ENCODE results near the gene DNTTIP2.
"Not testable (repeated sequence)": the region's sequence is repeated elsewhere in the genome, so short reads cannot be mapped to it uniquely, and the experiment has no call there.

The DNTTIP2 gene

DNA sequence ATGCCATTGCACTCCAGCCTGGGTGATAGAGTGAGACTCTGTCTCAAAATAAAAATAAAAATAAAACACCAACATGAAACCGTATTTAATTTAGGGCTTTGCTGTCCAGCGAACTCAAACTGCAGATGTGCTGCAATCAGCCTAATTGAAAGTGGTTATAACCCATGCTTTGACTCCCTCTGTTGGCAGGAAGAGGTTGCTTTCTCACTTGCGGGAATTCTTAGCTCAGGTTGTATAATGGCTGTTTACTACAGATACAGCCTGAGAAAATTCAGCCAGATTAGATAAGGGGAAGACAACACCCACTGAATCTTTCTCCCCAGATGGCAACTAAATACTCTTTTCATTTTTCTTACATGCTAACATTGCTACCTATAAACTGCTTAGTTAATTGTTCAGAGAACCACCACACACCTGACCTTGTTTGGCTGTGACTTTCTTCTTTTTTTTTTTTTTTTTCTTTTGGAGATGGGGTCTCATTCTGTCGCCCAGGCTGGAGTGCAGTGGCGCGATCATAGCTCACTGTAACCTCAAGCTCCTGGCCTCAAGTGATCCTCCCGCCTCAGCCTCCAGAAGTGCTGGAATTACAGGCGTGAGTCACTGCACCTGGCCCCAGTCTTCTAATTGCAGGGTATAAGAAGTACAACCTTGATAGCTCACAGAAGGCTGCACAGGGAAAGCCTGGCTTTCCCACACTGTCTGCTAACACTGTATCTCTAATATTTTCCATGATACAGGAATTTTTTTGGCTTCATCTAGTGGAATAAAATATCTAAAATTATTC is 34.6 kb downstream of the DNTTIP2 start:
- FAIRE-seq (peak; percentile 76), DNase-seq (ENCODE audit: extremely low spot score, insufficient read length, low read depth) (no peak)

DNA sequence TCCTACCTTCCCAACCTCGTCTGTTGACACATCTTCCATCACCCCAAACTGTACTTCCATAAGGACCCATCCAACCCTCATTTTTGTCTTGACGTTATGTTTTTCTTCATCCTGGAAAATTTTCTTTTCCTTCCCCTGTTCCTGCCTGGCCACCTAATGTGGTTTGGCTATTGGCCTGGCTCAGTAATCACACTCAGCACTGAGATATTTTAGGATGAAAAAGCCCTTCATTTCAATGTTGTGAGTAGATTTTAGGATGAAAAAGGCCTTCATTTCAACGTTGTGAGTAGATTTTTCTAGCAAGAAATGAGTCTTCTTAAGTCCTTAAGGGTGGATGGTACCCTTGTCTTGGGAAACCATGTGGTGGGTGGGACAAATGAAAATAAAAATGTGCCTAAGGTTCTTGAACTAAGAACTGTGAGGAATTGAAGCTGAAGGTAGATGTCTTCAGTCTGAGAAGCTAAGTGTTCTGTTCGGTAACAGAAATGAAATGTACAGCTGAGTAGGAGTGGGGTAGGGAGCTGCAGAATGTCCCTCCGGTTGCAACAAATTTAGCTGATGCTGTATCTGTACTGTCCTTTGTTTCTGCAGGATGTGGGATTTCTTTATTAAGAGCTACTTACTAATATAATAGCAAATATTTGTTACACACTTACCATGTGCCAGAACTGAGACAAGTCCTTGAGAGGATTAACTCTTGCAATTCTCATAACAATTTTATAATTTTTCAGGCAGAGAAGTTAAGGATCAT is 36.1 kb downstream of the DNTTIP2 start:
- FAIRE-seq (no peak), DNase-seq (ENCODE audit: extremely low spot score, insufficient read length, low read depth) (no peak)

GRCh38 chr1:93841771-93842170 is 37.2 kb downstream of the DNTTIP2 start:
- no peak for DNase-seq (ENCODE audit: extremely low spot score, insufficient read length, low read depth)
- no peak for FAIRE-seq

- no peak for FAIRE-seq
- DNase-seq (ENCODE audit: extremely low spot score, insufficient read length, low read depth) = no peak
Observed at GRCh38 chr1:93840956-93841482, 38.0 kb downstream of the DNTTIP2 start.

GRCh38 chr1:93839753-93840152 is 39.3 kb downstream of the DNTTIP2 start:
- DNase-seq (ENCODE audit: extremely low spot score, insufficient read length, low read depth) (no peak), FAIRE-seq (no peak)

DNA sequence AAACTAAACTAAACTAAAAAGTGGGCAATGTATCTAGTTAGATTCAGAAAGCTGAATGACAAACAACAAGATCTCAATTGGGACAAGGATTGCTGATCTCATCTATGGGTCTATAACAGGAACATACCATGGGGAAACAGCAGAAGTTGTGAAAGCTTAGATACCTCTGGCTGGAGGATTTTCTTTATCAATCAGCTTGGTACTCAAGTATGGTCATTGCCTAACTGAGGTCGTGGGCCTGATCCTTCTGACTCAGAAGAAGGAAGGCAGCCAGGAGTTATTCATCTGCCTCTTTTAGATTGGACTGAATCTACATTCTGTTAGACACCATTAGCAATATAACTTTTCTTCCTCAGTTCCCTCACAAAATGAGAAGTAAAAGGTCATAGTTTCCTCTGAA is 39.7 kb downstream of the DNTTIP2 start:
- no peak for DNase-seq (ENCODE audit: extremely low spot score, insufficient read length, low read depth)
- no peak for FAIRE-seq

- no peak for DNase-seq (ENCODE audit: extremely low spot score, insufficient read length, low read depth)
Observed at GRCh38 chr1:93837961-93838360, 41.0 kb downstream of the DNTTIP2 start.

DNA sequence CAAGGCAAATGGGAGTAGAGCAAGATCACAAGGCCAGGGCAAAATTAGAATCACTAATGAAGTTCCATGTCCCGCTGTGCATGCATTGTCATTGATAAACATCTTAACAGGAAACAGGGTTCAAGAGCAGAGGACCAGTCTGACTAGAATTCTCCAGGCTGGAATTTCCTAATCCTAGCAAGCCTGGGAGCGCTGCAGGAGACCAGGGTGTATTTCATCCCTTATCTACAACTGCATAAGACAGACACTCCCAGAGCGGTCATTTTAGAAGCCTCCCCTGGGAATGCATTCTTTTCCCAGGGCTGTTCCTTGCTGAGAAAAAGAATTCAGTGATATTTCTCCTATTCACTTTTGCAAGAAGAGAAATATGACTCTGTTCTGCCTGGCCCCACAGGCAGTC is 45.7 kb downstream of the DNTTIP2 start:
- not testable (repeated sequence) for DNase-seq (ENCODE audit: extremely low spot score, insufficient read length, low read depth); FAIRE-seq

More at GRCh38 chr1:93837961-93838360, 41.0 kb downstream of the DNTTIP2 start:
- FAIRE-seq = no peak

- no peak for DNase-seq (ENCODE audit: extremely low spot score, insufficient read length, low read depth)
- no peak for FAIRE-seq
Observed at GRCh38 chr1:93829061-93829460, 49.9 kb downstream of the DNTTIP2 start.

- DNase-seq (ENCODE audit: extremely low spot score, insufficient read length, low read depth) (no peak), FAIRE-seq (no peak)
Observed at GRCh38 chr1:93828367-93828755, 50.6 kb downstream of the DNTTIP2 start.

- DNase-seq (ENCODE audit: extremely low spot score, insufficient read length, low read depth) (no peak), FAIRE-seq (no peak)
Observed at GRCh38 chr1:93827633-93828366, 51.2 kb downstream of the DNTTIP2 start.

- DNase-seq (ENCODE audit: extremely low spot score, insufficient read length, low read depth) (no peak), FAIRE-seq (no peak)
Observed at GRCh38 chr1:93827128-93827527, 51.9 kb downstream of the DNTTIP2 start.

DNA sequence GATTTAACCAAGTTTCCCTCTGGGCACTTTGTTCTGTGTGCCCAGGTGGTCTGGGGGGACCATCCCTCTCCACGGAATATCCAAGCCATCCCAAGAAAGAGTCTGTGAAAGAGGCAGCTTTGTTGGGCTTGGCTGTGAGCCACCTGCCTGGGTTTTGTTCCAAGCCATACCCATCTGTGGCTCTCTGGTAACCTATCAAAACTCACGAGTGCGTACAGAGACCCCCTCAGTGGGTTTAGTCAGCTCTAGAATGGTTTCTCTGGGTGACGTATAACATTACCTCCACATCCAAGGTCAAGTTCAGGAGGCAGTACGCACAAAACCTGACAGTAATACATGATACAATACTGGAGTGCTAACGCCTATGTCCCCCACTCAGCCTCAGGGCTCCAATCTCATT is 54.2 kb downstream of the DNTTIP2 start:
- DNase-seq (ENCODE audit: extremely low spot score, insufficient read length, low read depth) = no peak
- no peak for FAIRE-seq

DNA sequence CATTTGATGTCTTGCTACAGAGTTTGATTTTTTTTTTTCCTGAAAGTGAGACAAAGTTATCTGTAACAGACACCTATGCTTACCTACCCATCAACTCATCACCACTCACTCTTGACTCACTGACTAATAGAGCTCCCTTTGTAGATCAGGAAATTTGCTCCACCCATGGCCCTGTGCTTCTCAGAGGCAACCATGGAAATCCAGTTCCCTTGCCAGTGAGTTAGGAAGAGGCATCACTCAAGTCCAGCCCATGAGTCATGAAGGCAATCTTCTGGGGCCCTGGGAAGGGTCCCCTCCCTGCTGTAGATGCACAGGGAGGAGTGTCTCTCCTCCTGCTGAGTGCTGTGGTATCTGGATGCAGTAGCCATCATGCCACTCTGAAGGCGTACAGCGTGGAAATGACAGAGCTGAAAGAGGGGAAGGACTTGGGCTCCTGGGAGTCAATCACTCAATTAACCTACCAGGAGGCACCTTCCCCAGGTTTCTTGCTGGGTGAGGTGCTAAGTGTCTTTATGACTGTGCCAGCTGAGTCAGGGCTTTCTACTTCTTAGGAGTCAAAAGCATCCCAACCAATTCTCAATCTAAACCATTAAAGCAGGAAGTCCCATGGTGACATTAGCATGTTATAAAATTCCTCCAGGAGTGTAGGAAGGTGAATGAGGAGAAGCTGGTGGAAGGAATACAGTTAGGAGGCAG is 56.1 kb downstream of the DNTTIP2 start:
- FAIRE-seq = no peak
- DNase-seq (ENCODE audit: extremely low spot score, insufficient read length, low read depth) = no peak

GRCh38 chr1:93821423-93822144 is 57.4 kb downstream of the DNTTIP2 start:
- no peak for DNase-seq (ENCODE audit: extremely low spot score, insufficient read length, low read depth)
- FAIRE-seq = no peak

GRCh38 chr1:93820554-93821422 is 58.2 kb downstream of the DNTTIP2 start:
- FAIRE-seq = no peak
- DNase-seq (ENCODE audit: extremely low spot score, insufficient read length, low read depth) = no peak

DNA sequence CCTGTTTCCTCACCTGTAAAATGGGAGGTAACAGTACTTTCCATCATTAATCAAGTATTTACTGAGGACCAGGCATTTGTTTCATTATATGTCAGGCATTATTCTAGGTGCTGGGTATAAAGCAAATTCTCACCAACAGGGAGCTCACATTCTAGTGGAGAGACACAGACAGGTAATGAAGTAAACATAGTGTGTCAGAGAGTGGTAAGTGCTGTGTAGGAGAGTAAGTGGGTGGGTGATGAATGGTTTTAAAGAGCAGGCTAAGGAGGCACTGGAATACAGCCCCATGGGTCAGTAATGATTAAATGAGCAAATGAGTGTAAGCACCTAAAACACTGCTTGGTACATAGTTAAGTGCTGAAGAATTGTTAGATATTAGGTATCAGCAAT is 60.4 kb downstream of the DNTTIP2 start:
- FAIRE-seq (no peak), DNase-seq (ENCODE audit: extremely low spot score, insufficient read length, low read depth) (no peak)

DNA sequence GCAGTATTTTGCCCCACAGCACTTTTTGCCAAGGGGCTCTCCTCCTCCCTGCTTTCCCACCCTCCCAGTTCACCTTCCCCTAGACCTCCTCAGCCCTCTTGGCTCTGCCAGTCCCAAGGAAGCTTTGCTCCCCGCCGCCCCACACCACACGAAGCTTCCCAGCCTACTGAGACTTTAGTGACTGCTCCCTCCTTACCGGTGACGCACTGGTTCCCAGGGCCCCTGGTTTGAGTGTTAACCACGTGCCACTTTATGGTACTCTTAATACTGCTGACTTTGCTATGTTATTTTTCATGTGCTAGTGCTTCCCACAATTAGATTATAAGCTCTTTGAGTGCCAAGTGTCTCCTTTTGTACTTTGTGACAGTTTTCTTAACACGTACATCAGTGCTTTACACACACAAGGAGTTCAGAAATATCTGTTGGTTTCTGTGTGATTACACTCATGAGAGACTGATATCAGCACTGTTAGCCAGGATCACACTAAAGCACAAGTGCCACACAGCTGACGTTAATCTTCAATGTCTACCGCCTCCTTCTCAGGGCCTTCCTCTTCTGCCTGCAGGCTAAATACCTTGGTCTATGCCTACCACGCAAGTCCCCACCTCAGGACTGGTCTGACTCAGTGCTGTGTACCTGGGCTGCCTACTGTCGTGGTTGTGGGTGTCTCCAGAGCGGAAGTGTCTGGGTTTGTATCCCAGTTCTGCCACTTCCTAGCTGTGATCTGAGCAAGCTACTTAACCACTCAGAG is 61.0 kb downstream of the DNTTIP2 start:
- DNase-seq (ENCODE audit: extremely low spot score, insufficient read length, low read depth) = no peak
- no peak for FAIRE-seq
